Stimulated activated CD4-positive, alpha-beta T cell treated with anti-CD3 and anti-CD28 coated beads, Interleukin-4, amount 100 ng/mL, for 24 hours (primary cell): ENCODE data around the gene NRAP.
"Not testable (repeated sequence)": the region's sequence is repeated elsewhere in the genome, so short reads cannot be mapped to it uniquely, and the experiment has no call there.

ENCODE experiments used
- DNase-seq: peaks from one replicate; pipeline ENCODE4 v3.0.0-alpha.2; 2020

Gene NRAP

GRCh38 chr10:113680190-113681111 lies 16.6 kb upstream of the NRAP start:
- peak; percentile 19 for DNase-seq

- peak; percentile 82 for DNase-seq
These were observed 15.8 kb upstream of the NRAP start, which contains the start of gene CASP7 for GRCh38 chr10:113679463-113680189. Gene CASP7 (plus strand): TSS chr10:113679912. CDS start chr10:113697494, 17,582 bp downstream.

- no peak for DNase-seq
These were observed 2.9 kb upstream of the NRAP start for GRCh38 chr10:113666682-113667252.

- no peak for DNase-seq
These were observed 2.0 kb upstream of the NRAP start for GRCh38 chr10:113665806-113666354.

- DNase-seq = no peak
These were observed 1.5 kb upstream of the NRAP start for GRCh38 chr10:113665352-113665751.

GRCh38 chr10:113663142-113663541 lies 699 bp downstream of the NRAP start:
- DNase-seq = no peak

GRCh38 chr10:113661332-113661731 lies 2.5 kb downstream of the NRAP start:
- no peak for DNase-seq

- DNase-seq = no peak
These were observed 6.3 kb downstream of the NRAP start for GRCh38 chr10:113657544-113657943.

GRCh38 chr10:113656896-113657295 lies 6.9 kb downstream of the NRAP start:
- DNase-seq = no peak

GRCh38 chr10:113652456-113652855 lies 11.4 kb downstream of the NRAP start:
- not testable (repeated sequence) for DNase-seq

GRCh38 chr10:113651898-113652297 lies 11.9 kb downstream of the NRAP start:
- DNase-seq = no peak

GRCh38 chr10:113651021-113651420 lies 12.8 kb downstream of the NRAP start:
- DNase-seq = no peak

- DNase-seq = no peak
These were observed 13.7 kb downstream of the NRAP start for GRCh38 chr10:113650172-113650571.

- no peak for DNase-seq
These were observed 15.4 kb downstream of the NRAP start for GRCh38 chr10:113648478-113648877.

- no peak for DNase-seq
These were observed 16.0 kb downstream of the NRAP start for GRCh38 chr10:113647812-113648211.

- no peak for DNase-seq
These were observed 17.3 kb downstream of the NRAP start for GRCh38 chr10:113646336-113647201.

GRCh38 chr10:113644185-113645120 lies 19.4 kb downstream of the NRAP start:
- no peak for DNase-seq

GRCh38 chr10:113643183-113643582 lies 20.7 kb downstream of the NRAP start:
- DNase-seq = no peak

- no peak for DNase-seq
These were observed 22.1 kb downstream of the NRAP start for GRCh38 chr10:113641702-113642101.

- no peak for DNase-seq
These were observed 23.9 kb downstream of the NRAP start for GRCh38 chr10:113639966-113640365.
